Measurements from ENCODE around the gene ZPBP2. TPM values are rescaled to one million over a fixed set of nuclear protein-coding genes. Genes with fewer than 3 reads are reported as not detected.

Gene ZPBP2
- total RNA-seq, 1 experiment from 2014 or later, result not detected

DNA sequence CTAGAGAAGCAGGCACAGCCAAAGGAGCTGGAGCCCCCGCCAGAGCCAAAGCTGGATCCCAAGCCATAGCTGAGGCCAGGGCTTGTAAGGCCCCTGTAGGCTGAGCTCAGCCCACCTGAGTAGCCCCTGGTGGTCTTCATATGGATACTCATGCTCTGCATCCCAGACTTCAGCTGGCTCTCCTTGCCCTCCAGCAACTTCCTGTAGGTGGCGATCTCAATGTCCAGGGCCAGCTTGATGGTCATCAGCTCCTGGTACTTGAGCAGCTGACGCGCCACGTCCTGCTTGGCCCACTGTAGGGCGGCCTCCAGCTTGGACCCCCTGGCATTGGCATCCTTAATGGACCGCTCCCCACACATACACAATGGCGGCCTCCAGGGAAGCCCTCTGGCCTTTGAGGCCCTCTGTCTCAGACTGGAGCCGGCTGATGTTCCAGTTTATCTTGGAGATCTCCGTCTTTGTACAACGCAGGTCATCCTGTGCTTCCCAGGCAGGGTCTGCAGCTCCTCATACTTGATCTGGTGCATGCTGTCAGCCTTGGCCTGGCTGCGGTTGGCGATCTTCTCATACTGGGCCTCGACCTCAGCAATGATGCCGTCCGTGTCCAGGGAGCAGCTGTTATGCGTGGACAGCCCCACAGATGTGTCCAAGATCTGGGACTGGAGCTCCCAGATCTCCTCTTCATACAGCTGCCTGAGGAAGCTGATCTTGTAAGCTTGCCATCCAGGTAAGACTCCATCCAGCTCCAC is 32.8 kb upstream of the ZPBP2 start:
- Histone ChIP-seq H3K79me1 (ENCODE audit: insufficient read depth, low read depth, low read length, poor library complexity, severe bottlenecking) (no peaks in the 10 kb centered on the region), H3K79me2 (ENCODE audit: insufficient read depth, low read length) (no peaks in the 10 kb centered on the region), H4K20me1 (ENCODE audit: control insufficient read depth, insufficient read depth, insufficient read length) (no peaks in the 10 kb centered on the region), H3K23me2 (ENCODE audit: insufficient read length, low read depth, low read length, poor library complexity, severe bottlenecking) (no peaks in the 10 kb centered on the region), H2BK120ac (ENCODE audit: low read depth, low read length, poor library complexity, severe bottlenecking) (no peak overlapping the region), H3K14ac (ENCODE audit: insufficient read depth, low read length) (no peak overlapping the region), H2BK15ac (ENCODE audit: low read depth, low read length) (no peak overlapping the region), H3K9me3 (ENCODE audit: control insufficient read depth, low read depth, low read length) (no peaks in the 10 kb centered on the region), H2BK20ac (ENCODE audit: low read depth, low read length, poor library complexity, severe bottlenecking) (no peak overlapping the region), H3T11ph (ENCODE audit: low read length) (no peak overlapping the region), H2BK5ac (ENCODE audit: insufficient read length, low read length) (no peak overlapping the region), H3K18ac (ENCODE audit: insufficient read length, low read depth, low read length) (no peak overlapping the region), H3K23ac (ENCODE audit: insufficient read length, low read depth, low read length) (no peak overlapping the region), H4K8ac (replicated peaks; ENCODE audit: insufficient read length, low read depth, low read length) (no peak overlapping the region), H3K4ac (ENCODE audit: low read depth, low read length) (no peak overlapping the region), H3K27me3 (ENCODE audit: insufficient read depth, low read length) (no peaks in the 10 kb centered on the region), H4K91ac (ENCODE audit: insufficient read length, low read depth, low read length) (no peak overlapping the region), H4K5ac (ENCODE audit: insufficient read length, low read depth, low read length) (no peak overlapping the region), H2BK12ac (ENCODE audit: insufficient read length, low read depth, low read length) (no peak overlapping the region), H2AFZ (ENCODE audit: low read length) (no peak overlapping the region), H3K27ac (ENCODE audit: insufficient read length, low read depth, low read length) (no peak overlapping the region), H2AK5ac (ENCODE audit: insufficient read length, low read length) (no peak overlapping the region), H3K4me1 (ENCODE audit: insufficient read depth, low read length) (no peaks in the 10 kb centered on the region), H3K4me2 (ENCODE audit: insufficient read depth, insufficient read length, low read length) (no peak overlapping the region), H3K56ac (ENCODE audit: insufficient read length, low read depth, low read length) (no peak overlapping the region), H3K9ac (ENCODE audit: extremely low read depth, insufficient read length, low read length) (no peak overlapping the region)
- H3K27ac Mint-ChIP-seq, result no peak overlapping the region
- peaks cover 8 to 12% of the 10 kb centered on the region in 2 experiments; a peak in 4 of 5 replicates for H3K9me3 Mint-ChIP-seq
- peaks cover 5% of the 10 kb centered on the region for H3K27me3 Mint-ChIP-seq (ENCODE audit: low read depth)
- TF ChIP-seq, protein P1, sequence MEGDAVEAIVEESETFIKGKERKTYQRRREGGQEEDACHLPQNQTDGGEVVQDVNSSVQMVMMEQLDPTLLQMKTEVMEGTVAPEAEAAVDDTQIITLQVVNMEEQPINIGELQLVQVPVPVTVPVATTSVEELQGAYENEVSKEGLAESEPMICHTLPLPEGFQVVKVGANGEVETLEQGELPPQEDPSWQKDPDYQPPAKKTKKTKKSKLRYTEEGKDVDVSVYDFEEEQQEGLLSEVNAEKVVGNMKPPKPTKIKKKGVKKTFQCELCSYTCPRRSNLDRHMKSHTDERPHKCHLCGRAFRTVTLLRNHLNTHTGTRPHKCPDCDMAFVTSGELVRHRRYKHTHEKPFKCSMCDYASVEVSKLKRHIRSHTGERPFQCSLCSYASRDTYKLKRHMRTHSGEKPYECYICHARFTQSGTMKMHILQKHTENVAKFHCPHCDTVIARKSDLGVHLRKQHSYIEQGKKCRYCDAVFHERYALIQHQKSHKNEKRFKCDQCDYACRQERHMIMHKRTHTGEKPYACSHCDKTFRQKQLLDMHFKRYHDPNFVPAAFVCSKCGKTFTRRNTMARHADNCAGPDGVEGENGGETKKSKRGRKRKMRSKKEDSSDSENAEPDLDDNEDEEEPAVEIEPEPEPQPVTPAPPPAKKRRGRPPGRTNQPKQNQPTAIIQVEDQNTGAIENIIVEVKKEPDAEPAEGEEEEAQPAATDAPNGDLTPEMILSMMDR (conservative IDR thresholded peaks at IDR 0.05), result peak; percentile 55
- DNase-seq, result peak; percentile 71
- no peak overlapping the region for H3K4me3 Mint-ChIP-seq
- H3K36me3 Mint-ChIP-seq (ENCODE audit: insufficient read depth in 1 of 3, low read depth in 3 of 3), result no peaks in the 10 kb centered on the region
- no CpG with 5 or more reads among the region's 17 CpGs for WGBS (ENCODE audit: extremely low coverage, insufficient read length, low lambda C conversion rate)
- H3K4me1 Mint-ChIP-seq, result no peaks in the 10 kb centered on the region

Measured in H9 (cell line).